ENCODE data around the gene NECTIN4.
A peak's percentile ranks its signal among the peaks of the same experiment; 100 is the strongest.

Gene NECTIN4

GRCh38 chr1:161039154-161039545, 50.2 kb downstream of the NECTIN4 start:
- in situ Hi-C loops (cut with HindIII; ENCODE audit: low pct_ligation_motif_present, low sequenced_read_pairs) = loop anchor here (25.0 kb wide), 1 partner anchor 98 kb away; the partner anchor contains the start of gene DEDD
- DNase-seq = no peak
- Histone ChIP-seq H3K4me3 (ENCODE audit: low read depth, low read length) (peak overlapping the region; percentile 54), H3K27me3 (replicated peaks) (no peaks in the 10 kb centered on the region), H3K36me3 (replicated peaks) (peaks cover 31% of the 10 kb centered on the region), H3K27ac (no peak overlapping the region)
- TF ChIP-seq CTCF (IDR thresholded peaks at IDR 0.05; ENCODE audit: low read depth, low read length, missing control alignments) = no peak

- H3K27ac ChIP-seq = no peak within 1 kb of the TSS
- H3K36me3 ChIP-seq (replicated peaks) = peaks cover 31% of the 10 kb centered on the region
- no peak for TF ChIP-seq CTCF (IDR thresholded peaks at IDR 0.05; ENCODE audit: low read depth, low read length, missing control alignments)
- in situ Hi-C loops (cut with HindIII; ENCODE audit: low pct_ligation_motif_present, low sequenced_read_pairs) = loop anchor here (25.0 kb wide), 1 partner anchor 99 kb away; the partner anchor contains the start of gene DEDD
- H3K27me3 ChIP-seq (replicated peaks) = no peaks in the 10 kb centered on the region
- H3K4me3 ChIP-seq (ENCODE audit: low read depth, low read length) = peak within 1 kb of the TSS; percentile 54
- DNase-seq = no peak
These were observed 50.7 kb downstream of the NECTIN4 start, which contains the start of gene TSTD1 for GRCh38 chr1:161038523-161039153. TSTD1 (minus strand) TSS chr1:161038964; CDS start chr1:161038889, 75 bp downstream.

- in situ Hi-C loops (cut with HindIII; ENCODE audit: low pct_ligation_motif_present, low sequenced_read_pairs) = loop anchor here (25.0 kb wide), 1 partner anchor 99 kb away; the partner anchor contains the start of gene DEDD
- Histone ChIP-seq H3K36me3 (replicated peaks) (peaks cover 31% of the 10 kb centered on the region), H3K27ac (no peak overlapping the region)
These were observed 51.5 kb downstream of the NECTIN4 start for GRCh38 chr1:161037661-161038522.

GRCh38 chr1:161033751-161034150, 55.6 kb downstream of the NECTIN4 start:
- no peaks in the 10 kb centered on the region for H3K27me3 ChIP-seq (replicated peaks)
- no peak for TF ChIP-seq CTCF (IDR thresholded peaks at IDR 0.05; ENCODE audit: low read depth, low read length, missing control alignments)
- in situ Hi-C loops (cut with HindIII; ENCODE audit: low pct_ligation_motif_present, low sequenced_read_pairs) = loop anchor here (25.0 kb wide), 1 partner anchor 104 kb away; the partner anchor contains the start of gene DEDD
- H3K36me3 ChIP-seq (replicated peaks) = no peaks in the 10 kb centered on the region
- no peak overlapping the region for H3K4me3 ChIP-seq (ENCODE audit: low read depth, low read length)
- no peak for DNase-seq
- H3K27ac ChIP-seq = no peak overlapping the region

More at GRCh38 chr1:161037661-161038522, 51.5 kb downstream of the NECTIN4 start:
- H3K27me3 ChIP-seq (replicated peaks) = no peaks in the 10 kb centered on the region
- DNase-seq = no peak
- no peak for TF ChIP-seq CTCF (IDR thresholded peaks at IDR 0.05; ENCODE audit: low read depth, low read length, missing control alignments)
- H3K4me3 ChIP-seq (ENCODE audit: low read depth, low read length) = peak overlapping the region; percentile 54

GRCh38 chr1:161032409-161032808, 56.9 kb downstream of the NECTIN4 start:
- H3K27me3 ChIP-seq (replicated peaks) = no peaks in the 10 kb centered on the region
- TF ChIP-seq CTCF (IDR thresholded peaks at IDR 0.05; ENCODE audit: low read depth, low read length, missing control alignments) = no peak
- in situ Hi-C loops (cut with HindIII; ENCODE audit: low pct_ligation_motif_present, low sequenced_read_pairs) = loop anchor here (25.0 kb wide), 1 partner anchor 105 kb away; the partner anchor contains the start of gene DEDD
- no peak overlapping the region for H3K4me3 ChIP-seq (ENCODE audit: low read depth, low read length)
- no peak overlapping the region for H3K27ac ChIP-seq
- H3K36me3 ChIP-seq (replicated peaks) = no peaks in the 10 kb centered on the region
- DNase-seq = no peak

All from brain microvascular endothelial cell (primary cell).